HEK293 (cell line): ENCODE measurements around the gene VILL.

Source experiments
- KLF9 ChIP-seq: fragments of 450-650 bp; formaldehyde crosslinking; IDR thresholded peaks from 2 replicates; pipeline ENCODE4 v1.5.1; 2016; ENCODE audit warnings: missing biosample characterization, missing genetic modification characterization, low read depth
- SP3 ChIP-seq: fragments of 450-650 bp; formaldehyde crosslinking; IDR thresholded peaks from 2 replicates; pipeline ENCODE4 v1.5.1; 2016; ENCODE audit warnings: missing biosample characterization, missing genetic modification characterization
- ZBTB1 ChIP-seq: fragments of 450-650 bp; formaldehyde crosslinking; IDR thresholded peaks from 2 replicates; pipeline ENCODE4 v1.5.1; 2016; ENCODE audit warnings: missing biosample characterization, missing genetic modification characterization
- ZBTB20 ChIP-seq: fragments of 450-650 bp; formaldehyde crosslinking; IDR thresholded peaks from 2 replicates; pipeline ENCODE4 v1.5.1; 2016; ENCODE audit warnings: missing biosample characterization, missing genetic modification characterization
- ZBTB6 ChIP-seq: fragments of 450-650 bp; formaldehyde crosslinking; IDR thresholded peaks from 2 replicates; pipeline ENCODE4 v1.5.1; 2017; ENCODE audit warnings: missing biosample characterization, missing genetic modification characterization
- ZBTB8A ChIP-seq: fragments of 450-650 bp; formaldehyde crosslinking; IDR thresholded peaks from 2 replicates; pipeline ENCODE4 v1.5.1; 2016; ENCODE audit warnings: missing biosample characterization, missing genetic modification characterization
- ZFHX2 ChIP-seq: fragments of 450-650 bp; formaldehyde crosslinking; conservative IDR thresholded peaks from 2 replicates; pipeline ENCODE4 v1.5.1; 2016; ENCODE audit warnings: missing biosample characterization, missing genetic modification characterization
- ZNF16 ChIP-seq: fragments of 450-650 bp; formaldehyde crosslinking; IDR thresholded peaks from 2 replicates; pipeline ENCODE4 v1.5.1; 2016; ENCODE audit warnings: low read depth, missing biosample characterization, missing genetic modification characterization
- ZNF169 ChIP-seq: fragments of 450-650 bp; formaldehyde crosslinking; IDR thresholded peaks from 2 replicates; pipeline ENCODE4 v1.5.1; 2016; ENCODE audit warnings: missing biosample characterization, missing genetic modification characterization
- ZNF398 ChIP-seq: fragments of 450-650 bp; formaldehyde crosslinking; IDR thresholded peaks from 2 replicates; pipeline ENCODE4 v1.5.1; 2017; ENCODE audit warnings: missing biosample characterization, missing genetic modification characterization
- ZNF449 ChIP-seq: fragments of 450-650 bp; formaldehyde crosslinking; IDR thresholded peaks from 2 replicates; pipeline ENCODE4 v1.5.1; 2017; ENCODE audit warnings: missing biosample characterization, mild to moderate bottlenecking, missing genetic modification characterization, moderate library complexity
- TF ChIP-seq, protein P1 (sequence below): fragments of 450-650 bp; formaldehyde crosslinking; IDR thresholded peaks from 2 replicates; pipeline ENCODE4 v1.5.1; 2016; ENCODE audit warnings: missing biosample characterization, missing genetic modification characterization

DNA sequence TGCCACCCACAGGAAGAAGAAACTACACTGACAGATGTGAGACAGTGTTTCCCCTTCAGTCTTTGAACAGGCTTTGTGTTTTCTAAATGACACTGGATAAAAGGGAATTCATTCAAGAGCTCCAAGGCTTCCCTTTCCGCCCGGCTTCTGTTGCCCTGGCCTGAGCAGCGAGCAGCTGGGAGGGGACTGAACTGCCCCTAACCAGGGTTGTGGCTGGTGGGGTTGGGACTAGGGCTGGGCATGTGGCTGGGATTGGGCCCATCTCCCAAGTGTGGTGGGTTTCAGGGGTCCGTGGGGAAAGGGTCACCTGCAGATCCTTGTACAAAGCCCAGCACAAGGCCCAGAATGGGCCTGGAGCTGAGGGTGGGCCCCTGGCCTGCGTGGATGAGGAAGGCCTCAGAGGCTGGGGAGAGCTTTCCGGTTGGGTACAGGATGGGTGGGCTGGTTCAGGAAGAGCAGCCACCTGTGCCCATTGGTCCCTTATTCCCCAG lies 10.4 kb downstream of the VILL start:
- no peak for TF ChIP-seq ZNF449 (tag by site-specific recombination)
- TF ChIP-seq, protein P1, sequence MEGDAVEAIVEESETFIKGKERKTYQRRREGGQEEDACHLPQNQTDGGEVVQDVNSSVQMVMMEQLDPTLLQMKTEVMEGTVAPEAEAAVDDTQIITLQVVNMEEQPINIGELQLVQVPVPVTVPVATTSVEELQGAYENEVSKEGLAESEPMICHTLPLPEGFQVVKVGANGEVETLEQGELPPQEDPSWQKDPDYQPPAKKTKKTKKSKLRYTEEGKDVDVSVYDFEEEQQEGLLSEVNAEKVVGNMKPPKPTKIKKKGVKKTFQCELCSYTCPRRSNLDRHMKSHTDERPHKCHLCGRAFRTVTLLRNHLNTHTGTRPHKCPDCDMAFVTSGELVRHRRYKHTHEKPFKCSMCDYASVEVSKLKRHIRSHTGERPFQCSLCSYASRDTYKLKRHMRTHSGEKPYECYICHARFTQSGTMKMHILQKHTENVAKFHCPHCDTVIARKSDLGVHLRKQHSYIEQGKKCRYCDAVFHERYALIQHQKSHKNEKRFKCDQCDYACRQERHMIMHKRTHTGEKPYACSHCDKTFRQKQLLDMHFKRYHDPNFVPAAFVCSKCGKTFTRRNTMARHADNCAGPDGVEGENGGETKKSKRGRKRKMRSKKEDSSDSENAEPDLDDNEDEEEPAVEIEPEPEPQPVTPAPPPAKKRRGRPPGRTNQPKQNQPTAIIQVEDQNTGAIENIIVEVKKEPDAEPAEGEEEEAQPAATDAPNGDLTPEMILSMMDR = no peak
- no peak for TF ChIP-seq SP3 (tag by site-specific recombination)
- no peak for TF ChIP-seq ZFHX2 (tag by site-specific recombination)
- TF ChIP-seq ZBTB8A (tag by site-specific recombination) = no peak
- no peak for TF ChIP-seq ZNF398 (tag by site-specific recombination)
- no peak for TF ChIP-seq ZBTB1 (tag by site-specific recombination)
- TF ChIP-seq ZNF169 = no peak
- TF ChIP-seq ZBTB20 (tag by site-specific recombination) = no peak
- TF ChIP-seq ZBTB6 (tag by site-specific recombination) = no peak
- no peak for TF ChIP-seq ZNF16 (tag by site-specific recombination)
- no peak for TF ChIP-seq KLF9
